Measurements from ENCODE around the gene DCDC2C.

GRCh38 chr2:3661149-3661660, 42.2 kb upstream of the DCDC2C start:
- TF ChIP-seq CTCF (IDR thresholded peaks at IDR 0.05) (no peak), STAT6 (CRISPR knock-in tag; conservative IDR thresholded peaks at IDR 0.05; ENCODE audit: low read depth) (no peak), KAT7 (CRISPR knock-in tag; IDR thresholded peaks at IDR 0.05; ENCODE audit: borderline replicate concordance) (no peak)

Data from WTC11 (cell line).